A549 (cell line): ENCODE results near the gene AFAP1L2.

Experiments
- CTCF ChIP-seq: fragments of >200 bp; sonication (Bioruptor Twin); formaldehyde crosslinking; IDR thresholded peaks from 3 replicates; pipeline ENCODE4 v1.5.1; 2016
- ESRRA ChIP-seq: fragments of 150-350 bp; IDR thresholded peaks from 2 replicates; pipeline ENCODE4 v1.6.1; 2014; ENCODE audit warnings: mild to moderate bottlenecking, low read length, borderline replicate concordance
- MAFK ChIP-seq: fragments of 450-650 bp; IDR thresholded peaks from 2 replicates; pipeline ENCODE4 v1.6.1; 2014; ENCODE audit not compliant: partially characterized antibody
- MAX ChIP-seq: IDR thresholded peaks from 2 replicates; pipeline ENCODE4 v1.6.1; 2012
- MAZ ChIP-seq: fragments of 150-350 bp; IDR thresholded peaks from 2 replicates; pipeline ENCODE4 v1.6.1; 2014; ENCODE audit warnings: antibody characterized with exemption, low read depth, low read length, borderline replicate concordance
- NFE2L2 ChIP-seq: fragments of 150-350 bp; conservative IDR thresholded peaks from 2 replicates; pipeline ENCODE4 v1.6.1; 2014; ENCODE audit warnings: low read length
- TP53 ChIP-seq: fragments of 250-450 bp; sonication (Bioruptor Pico); IDR thresholded peaks from 2 replicates; pipeline ENCODE4 v1.5.0; 2021; ENCODE audit warnings: mild to moderate bottlenecking, moderate library complexity

- TF ChIP-seq MAFK (no peak), MAZ (no peak), CTCF (no peak), MAX (no peak), NFE2L2 (no peak), ESRRA (no peak), TP53 (CRISPR knock-in tag) (no peak)
These were observed 51.5 kb downstream of the AFAP1L2 start for GRCh38 chr10:114352653-114353298.
